ENCODE measurements around the gene TBC1D10B.

The TBC1D10B gene

GRCh38 chr16:30407102-30407803 lies 37.0 kb upstream of the TBC1D10B start, which contains the start of gene ZNF771:
Gene ZNF771 (plus strand): TSS chr16:30407606. CDS start chr16:30408054, 448 bp downstream.
- TF ChIP-seq TSHZ2 (CRISPR knock-in tag; IDR thresholded peaks at IDR 0.05) (0 out of 2 replicates have a peak, but pooled peaks have one; percentile 45), CREB5 (CRISPR knock-in tag; IDR thresholded peaks at IDR 0.05; ENCODE audit: low read depth) (no peak)

GRCh38 chr16:30406795-30407101 lies 36.5 kb upstream of the TBC1D10B start:
- no peak for TF ChIP-seq ZC3H10 (CRISPR knock-in tag; IDR thresholded peaks at IDR 0.05)
- no peak for ATAC-seq

More at GRCh38 chr16:30407102-30407803, 37.0 kb upstream of the TBC1D10B start, which contains the start of gene ZNF771:
- ATAC-seq, result peak; percentile 91

- ATAC-seq, result no peak
- TF ChIP-seq CSRNP3 (CRISPR knock-in tag; IDR thresholded peaks at IDR 0.05) (no peak), ZNF565 (CRISPR knock-in tag; conservative IDR thresholded peaks at IDR 0.05; ENCODE audit: low read depth) (no peak), GLIS3 (CRISPR knock-in tag; IDR thresholded peaks at IDR 0.05) (no peak), ARNTL (CRISPR knock-in tag; IDR thresholded peaks at IDR 0.05; ENCODE audit: borderline replicate concordance, low read depth) (no peak), RARB (CRISPR knock-in tag; IDR thresholded peaks at IDR 0.05) (no peak), ZC3H10 (CRISPR knock-in tag; IDR thresholded peaks at IDR 0.05) (no peak), POU6F1 (CRISPR knock-in tag; IDR thresholded peaks at IDR 0.05; ENCODE audit: borderline replicate concordance, low read depth) (no peak), TCF4 (CRISPR knock-in tag; IDR thresholded peaks at IDR 0.05; ENCODE audit: borderline replicate concordance) (no peak), PATZ1 (CRISPR knock-in tag; IDR thresholded peaks at IDR 0.05; ENCODE audit: borderline replicate concordance) (no peak), CREB5 (CRISPR knock-in tag; IDR thresholded peaks at IDR 0.05; ENCODE audit: low read depth) (no peak), CSDC2 (CRISPR knock-in tag; IDR thresholded peaks at IDR 0.05) (no peak)
These were observed 31.6 kb upstream of the TBC1D10B start for GRCh38 chr16:30401768-30402425.

GRCh38 chr16:30399435-30400186 lies 29.3 kb upstream of the TBC1D10B start:
- ATAC-seq, result peak; percentile 1; the same call in 2 of the 3 replicates
- no peak for TF ChIP-seq CREB5 (CRISPR knock-in tag; IDR thresholded peaks at IDR 0.05; ENCODE audit: low read depth)
- no peak for TF ChIP-seq ZNF565 (CRISPR knock-in tag; conservative IDR thresholded peaks at IDR 0.05; ENCODE audit: low read depth)
- no peak for TF ChIP-seq RARB (CRISPR knock-in tag; IDR thresholded peaks at IDR 0.05)
- no peak for TF ChIP-seq POU6F1 (CRISPR knock-in tag; IDR thresholded peaks at IDR 0.05; ENCODE audit: borderline replicate concordance, low read depth)
- no peak for TF ChIP-seq ZNF8 (CRISPR knock-in tag; IDR thresholded peaks at IDR 0.05)
- TF ChIP-seq CSDC2 (CRISPR knock-in tag; IDR thresholded peaks at IDR 0.05), result no peak
- no peak for TF ChIP-seq PPARA (CRISPR knock-in tag; IDR thresholded peaks at IDR 0.05; ENCODE audit: borderline replicate concordance)
- no peak for TF ChIP-seq ZNF70 (CRISPR knock-in tag; IDR thresholded peaks at IDR 0.05)
- no peak for TF ChIP-seq ZFP30 (CRISPR knock-in tag; IDR thresholded peaks at IDR 0.05)
- TF ChIP-seq GLIS3 (CRISPR knock-in tag; IDR thresholded peaks at IDR 0.05), result no peak
- no peak for TF ChIP-seq ESRRG (CRISPR knock-in tag; IDR thresholded peaks at IDR 0.05)

All from SK-N-SH treated with all-trans-retinoic acid at 6 μM for 48 hours (cell line).